Stimulated activated naive CD4-positive, alpha-beta T cell (primary cell): ENCODE data around the gene DSC1.
"Not testable (repeated sequence)": the region's sequence is repeated elsewhere in the genome, so short reads cannot be mapped to it uniquely, and the experiment has no call there.

ENCODE experiments used
- DNase-seq, 6 experiments: peaks; one replicate each; lab custom pipeline; 2025; lab: John Stamatoyannopoulos, UW

Gene DSC1

DNA sequence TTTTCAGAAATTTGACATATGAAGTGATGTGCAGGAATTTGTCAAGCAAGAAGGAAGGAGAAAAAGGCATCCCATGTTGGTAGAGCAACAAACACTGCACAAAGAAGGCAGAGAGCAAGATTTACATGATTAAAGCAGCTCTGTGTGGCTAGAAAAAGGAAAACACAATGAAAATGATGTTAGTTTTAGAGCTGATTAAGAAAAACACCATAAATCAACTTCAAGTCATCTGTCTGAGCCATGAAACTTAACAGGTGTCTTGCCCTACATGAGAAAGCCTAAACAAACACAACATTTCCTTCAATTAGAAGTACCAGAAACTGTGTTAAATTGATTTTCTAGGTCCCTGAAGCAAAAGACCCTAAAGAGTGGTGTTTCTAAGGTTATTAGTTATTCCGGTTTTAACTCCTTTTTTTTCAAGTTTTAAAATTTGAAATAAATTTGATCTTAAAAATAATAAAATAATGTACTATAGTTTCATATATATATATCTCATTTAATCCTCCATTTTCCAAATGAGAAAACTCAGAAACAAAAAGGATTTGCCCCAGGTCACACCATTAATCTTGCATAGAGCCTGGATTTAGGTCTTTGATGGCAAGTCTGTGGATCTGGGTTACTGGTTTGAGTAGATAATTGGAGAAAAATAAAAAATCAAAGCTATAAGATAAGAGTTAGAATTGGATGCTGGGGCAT is 8.6 kb upstream of the DSC1 start:
- DNase-seq, result no peak

DNA sequence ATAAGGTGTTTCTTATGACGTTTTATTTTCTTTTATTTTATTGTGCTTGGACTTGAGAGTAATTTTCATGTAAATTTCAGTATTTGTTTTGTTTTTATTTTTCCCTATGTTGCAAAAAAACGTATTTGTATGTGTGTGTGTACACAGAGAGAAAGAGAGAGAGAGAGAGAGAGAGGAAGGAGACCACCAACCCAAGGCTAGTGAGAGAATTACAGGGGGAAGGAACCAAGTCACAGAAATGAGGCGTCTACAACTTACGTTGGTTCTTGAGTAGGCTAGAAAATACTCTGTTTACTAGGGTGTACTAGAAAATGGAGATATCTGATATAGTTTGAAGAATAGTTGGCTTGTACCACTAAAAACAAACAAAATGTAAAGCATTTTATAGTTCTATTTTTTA is 7.7 kb upstream of the DSC1 start:
- no peak for DNase-seq

DNA sequence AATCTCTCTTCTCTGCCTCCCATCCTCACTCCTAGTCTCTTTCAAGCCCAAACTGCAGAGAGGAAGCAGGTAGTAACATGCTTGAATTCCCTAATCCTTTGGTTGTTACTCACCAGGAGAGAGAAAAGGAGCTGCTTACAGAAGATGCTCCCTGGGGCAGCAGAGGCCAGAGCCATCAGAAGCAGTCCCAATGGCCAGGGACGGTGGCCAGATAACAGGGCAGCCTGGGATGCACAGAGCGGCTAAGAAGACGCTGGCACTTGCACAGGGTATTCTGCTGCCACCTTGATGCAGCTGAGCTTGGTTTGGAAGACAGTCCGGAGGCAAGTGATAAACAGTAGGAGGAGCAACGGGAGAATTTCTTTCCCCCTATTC is 250 bp downstream of the DSC1 start:
- DNase-seq, result peak in 1 of 6 experiments; percentile 11

DNA sequence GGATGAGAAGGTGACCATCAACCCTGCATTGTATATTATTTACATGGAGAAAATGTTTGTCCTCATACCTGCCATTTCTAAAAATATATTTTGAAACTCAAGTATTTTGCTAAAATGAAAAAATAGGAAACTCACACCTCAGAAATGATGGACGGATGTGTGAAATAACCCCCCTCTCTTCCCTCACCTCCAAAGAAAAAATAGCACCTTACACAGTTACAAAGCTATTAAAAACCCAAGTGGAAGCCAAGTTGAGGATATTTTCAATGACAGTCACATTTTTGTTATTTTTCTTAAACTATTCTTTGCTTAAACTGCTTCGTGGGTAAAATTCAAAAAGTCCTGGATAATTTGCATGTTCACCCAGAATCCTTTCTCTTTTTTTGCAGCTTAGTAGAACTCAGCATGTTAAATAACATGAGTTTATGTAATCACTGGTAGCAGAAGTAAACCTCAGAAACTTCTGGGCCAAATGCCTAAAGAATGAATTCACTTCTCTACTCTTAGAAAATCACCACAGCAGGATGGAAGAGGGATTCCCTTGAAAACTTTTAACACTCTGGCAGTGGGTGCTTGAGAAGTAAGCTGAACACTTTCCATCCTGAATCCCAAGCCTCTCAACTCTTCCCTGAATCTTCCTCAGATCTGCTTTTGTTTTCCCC is 768 bp downstream of the DSC1 start:
- no peak for DNase-seq

DNA sequence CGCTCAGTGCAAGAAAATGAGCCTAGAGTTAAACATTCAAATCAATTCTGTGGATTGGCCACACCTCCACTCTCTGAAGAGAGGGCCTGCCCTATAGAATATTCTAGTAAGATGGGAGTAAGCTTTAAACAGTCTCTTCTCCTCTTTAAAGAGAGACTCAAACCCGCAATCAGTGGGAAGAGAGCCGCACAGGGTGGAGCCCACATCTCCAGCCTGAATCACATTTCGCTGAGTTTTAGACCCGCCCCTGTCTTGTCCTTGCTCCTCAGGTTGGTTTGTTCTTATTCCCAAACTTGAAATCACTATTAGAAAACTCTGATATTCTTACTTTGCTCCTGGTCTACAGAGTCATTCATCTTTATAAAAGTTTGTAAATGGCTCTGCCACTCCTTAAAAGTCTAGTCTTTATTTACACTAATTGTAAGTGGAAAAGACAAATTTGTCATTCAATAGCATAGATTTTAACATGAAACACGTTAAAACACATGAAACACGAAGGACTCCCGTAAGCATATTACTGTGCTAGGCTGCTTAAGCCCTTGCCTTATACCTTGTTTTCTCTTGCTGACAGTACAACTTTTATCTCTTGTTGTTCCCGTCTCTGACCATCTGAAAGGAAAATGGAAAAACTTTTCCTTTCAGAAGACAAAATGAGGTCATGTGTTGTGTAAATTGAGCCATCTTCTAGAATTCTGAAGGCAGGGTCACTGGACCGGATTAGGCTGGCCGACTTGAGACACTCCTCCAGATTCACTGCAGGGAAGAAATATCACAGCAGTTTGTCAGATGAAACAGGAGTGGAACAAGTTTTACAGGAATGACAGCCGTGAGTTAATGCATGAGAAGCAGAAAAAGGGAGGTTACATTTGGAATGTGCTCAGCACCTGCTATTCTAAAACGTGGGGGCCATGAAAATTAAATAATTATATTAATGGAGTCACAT is 5.6 kb downstream of the DSC1 start:
- DNase-seq, result no peak

DNA sequence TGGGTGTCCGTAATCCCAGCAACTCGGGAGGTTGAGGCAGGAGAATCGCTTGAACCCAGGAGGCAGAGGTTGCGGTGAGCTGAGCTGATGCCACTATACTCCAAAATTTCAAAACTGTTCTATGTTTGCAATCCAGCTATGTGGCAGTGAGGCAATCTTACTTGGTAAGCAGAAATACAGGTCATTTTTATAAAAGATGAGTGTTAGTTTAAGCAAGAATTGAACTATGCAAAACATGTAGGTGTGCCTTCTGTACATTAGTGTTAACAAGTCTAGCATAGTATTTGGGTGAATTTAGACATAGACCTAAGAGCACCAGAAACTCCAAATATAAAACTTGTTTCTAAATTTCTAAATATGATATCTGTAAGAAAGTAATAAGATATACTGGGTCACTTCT is 7.2 kb downstream of the DSC1 start:
- DNase-seq, result no peak

DNA sequence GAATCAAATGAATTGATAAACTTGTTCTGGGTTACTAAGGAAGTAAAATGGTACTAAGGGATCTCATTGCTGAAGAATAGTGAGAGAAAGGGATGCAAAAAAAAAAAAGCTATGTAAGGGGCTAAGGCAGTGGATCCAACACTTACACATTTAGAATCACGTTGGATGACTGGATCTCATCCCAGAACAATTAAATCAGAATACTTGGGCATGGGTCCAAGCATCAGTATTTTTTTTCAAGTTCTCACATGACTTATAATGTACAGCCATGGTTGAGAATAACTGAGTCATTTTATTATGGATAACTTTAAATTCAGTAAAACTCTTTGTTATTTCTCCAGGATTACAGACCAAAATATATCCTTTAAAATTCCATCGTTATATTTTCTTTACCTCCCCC is 8.5 kb downstream of the DSC1 start:
- DNase-seq, result no peak

DNA sequence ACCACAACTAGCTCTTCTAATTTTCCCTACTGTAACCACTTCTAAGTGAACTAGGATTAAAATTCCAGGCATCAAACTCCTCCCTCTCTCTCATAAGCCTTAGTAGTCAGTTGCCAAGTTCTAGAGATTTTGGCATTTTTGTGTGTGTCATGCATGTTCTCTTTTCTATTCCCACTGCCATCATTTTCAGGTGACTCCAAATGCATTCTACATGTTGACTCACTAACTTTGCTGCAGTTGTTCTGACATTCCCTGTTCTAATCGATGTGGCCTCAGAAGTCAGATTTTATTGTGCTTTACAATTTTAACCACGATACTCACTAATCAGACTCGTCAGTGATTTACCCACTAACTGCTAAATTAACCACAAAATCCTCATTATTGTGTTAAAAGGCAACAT is 13.3 kb downstream of the DSC1 start:
- no peak for DNase-seq

DNA sequence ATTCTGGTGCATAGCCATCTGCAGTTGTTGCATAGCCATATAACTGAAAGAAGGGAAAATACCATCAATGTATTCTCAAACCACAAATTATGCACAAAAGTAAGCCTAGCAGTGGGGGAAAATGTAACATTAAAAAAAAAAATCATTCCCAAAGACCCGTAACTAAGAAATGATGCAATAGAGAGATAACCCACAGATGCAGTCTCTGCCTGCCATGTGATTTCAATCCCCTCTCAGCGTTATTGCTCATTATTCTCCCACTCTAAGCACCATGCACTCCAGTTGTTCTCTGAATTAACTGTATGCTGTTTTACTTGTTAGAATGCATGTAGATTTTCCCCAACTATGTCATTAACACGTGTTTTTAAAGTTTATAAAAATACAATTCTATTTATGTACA is 14.1 kb downstream of the DSC1 start:
- no peak for DNase-seq

DNA sequence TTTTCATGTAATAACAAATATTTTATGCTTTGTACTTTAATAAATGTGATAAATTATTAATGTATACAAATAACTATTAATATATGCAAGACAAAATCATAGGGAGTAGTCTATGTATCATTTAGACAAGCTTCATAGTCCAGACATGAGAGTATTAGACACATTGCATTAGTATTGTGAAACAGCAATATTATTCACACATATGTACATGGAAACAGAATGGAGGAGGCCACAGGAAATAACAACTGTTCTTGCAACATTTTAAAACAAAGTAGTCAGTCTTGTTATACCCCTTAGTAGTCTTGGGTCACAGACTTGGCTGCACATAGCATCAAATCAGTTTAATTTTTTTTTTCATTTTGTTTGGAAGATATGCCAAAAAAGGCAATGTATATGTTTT is 15.8 kb downstream of the DSC1 start:
- no peak for DNase-seq

DNA sequence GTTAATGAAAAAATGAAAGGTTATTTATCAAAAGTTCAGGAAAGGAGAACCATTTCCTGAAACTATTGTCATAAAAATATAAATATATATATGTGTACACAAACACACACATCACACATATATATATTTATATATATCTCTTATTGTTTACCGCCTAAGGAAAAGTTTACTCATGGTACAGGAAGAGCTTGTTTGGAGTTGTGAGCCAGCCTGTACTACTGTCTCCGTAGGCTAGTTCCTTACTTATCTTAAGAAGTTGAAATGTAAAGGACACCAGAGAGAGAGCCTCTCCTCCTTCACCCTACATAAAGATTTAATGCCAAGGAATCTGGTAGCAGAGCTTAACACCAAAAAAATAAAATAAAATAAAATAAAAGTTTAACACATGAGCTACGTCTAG is 19.6 kb downstream of the DSC1 start:
- DNase-seq, result no peak

DNA sequence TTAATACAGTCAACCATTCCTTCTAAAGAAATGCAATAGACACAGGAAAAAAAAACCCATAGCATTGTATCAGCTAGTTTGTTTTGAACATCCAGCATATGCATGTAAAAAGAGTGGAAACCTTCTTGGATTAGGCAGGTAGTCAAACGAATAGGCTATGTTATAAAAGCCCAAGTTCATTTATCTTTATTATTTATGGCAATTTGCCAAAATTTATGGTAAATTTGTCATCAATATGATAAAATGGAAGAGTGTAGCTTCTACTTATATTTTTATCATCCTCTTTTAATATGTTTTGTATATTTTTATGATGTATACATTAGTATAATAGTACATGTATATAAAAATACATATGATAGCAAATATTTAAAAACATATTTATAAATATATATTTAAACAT is 23.9 kb downstream of the DSC1 start:
- DNase-seq, result no peak

DNA sequence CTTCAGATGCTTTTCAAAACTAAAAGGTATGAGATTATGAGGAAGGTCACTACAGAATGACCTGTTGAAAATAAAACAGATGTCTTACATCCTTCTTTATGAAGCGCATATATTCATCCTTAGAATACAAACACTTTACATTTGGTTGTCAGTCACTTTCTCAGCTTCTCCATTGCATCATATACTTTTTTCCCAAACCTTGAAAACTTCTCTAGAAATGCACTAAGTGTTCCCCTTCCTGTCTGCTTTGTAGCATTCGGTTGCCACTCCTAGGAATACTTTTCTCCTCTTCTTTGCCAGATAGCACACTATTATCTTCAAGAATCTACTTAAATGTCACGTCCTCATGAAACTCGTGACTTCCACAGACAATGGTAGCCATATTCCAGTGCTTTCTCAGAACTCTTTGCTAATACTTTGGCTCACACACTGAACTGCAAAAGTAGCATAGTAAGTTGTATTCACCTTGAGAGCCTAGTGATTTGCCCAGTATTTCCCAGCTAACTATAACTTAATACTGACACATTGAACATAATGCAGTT is 27.6 kb downstream of the DSC1 start:
- no peak for DNase-seq

DNA sequence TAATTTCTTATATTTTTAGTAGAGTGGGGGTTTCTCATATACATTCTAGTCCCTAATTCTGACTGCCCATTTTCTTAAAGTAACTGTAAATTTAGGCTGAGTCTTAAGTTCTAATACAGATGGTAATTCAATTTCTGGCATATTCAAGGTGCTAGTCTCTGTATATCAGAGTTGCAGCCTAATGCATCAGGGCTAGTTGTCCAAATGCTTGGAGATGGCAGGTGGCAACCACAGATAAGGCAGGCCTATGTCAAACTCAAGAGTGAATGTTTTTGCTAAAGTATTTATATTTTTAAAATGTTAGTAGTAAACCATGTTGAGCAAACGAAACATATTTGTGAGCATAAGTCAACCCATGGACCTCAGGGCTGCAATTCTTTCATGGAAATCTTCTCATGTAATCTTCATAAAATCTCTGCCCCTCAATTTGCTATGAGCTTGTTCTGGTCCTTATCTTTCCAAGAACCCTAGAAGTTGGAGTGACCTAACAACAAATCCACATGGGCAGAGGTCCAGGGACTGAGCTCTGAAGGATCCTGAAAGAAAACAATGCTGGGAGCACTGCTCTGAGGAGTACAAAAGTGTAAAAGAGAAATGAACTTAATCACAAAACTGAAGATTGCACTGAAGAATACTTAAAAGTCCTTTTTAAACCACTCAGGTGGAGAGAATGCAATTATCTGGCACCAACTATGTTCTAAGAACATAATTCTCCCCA is 33.1 kb downstream of the DSC1 start:
- no peak for DNase-seq

DNA sequence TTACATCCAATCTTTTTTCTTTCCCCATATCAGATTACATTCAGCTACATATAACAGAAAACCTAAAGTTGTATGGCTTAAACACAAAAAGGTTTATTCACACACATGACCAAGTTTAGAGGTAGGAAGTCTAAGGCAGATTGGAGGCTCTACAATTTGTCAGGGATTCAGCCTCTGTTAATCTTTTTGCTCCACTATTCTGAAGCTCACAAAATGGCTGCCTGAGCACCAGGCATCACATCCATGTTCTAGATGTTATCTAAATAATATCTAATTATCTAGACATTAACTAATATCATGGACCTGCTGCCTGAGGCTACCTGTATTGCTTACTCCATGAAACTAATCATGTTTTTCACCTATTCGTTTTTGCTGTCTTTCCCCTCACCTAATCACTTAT is 36.8 kb downstream of the DSC1 start:
- DNase-seq, result no peak

DNA sequence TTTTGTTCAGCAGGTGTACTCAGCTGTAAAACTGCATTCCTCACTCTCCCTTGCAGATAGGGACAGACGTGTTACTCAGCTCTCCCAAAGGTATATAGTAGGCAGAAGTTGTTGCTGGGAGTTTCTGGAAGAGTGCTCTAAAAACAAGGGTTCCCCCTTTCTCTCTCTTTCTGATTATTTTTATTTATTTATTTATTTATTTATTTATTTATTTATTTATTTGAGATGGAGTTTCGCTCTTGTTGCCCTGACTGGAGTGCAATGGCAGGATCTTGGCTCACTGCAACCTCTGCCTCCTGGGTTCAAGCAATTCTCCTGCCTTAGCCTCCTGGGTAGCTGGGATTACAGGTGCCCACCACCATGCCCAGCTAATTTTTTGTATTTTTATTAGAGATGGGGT is 39.5 kb downstream of the DSC1 start:
- DNase-seq, result not testable (repeated sequence)

DNA sequence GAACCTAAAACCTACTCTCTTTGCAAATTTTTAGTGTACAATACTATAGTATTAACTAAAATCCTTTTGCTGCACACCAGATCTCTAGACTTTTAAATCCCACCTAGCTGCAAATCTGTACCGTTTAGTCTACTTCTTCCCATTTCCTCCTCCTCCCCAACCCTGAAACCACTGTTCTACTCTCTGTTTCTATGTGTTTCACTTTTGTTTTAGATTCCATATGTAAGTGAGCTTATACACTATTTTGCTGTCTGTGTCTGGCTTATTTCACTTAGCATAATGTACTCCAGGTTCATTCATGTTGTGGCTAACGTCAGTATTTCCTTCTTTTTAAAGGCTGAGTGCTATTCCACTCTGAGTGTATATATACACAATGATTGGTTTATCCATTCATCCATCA is 42.1 kb downstream of the DSC1 start:
- DNase-seq, result no peak

DNA sequence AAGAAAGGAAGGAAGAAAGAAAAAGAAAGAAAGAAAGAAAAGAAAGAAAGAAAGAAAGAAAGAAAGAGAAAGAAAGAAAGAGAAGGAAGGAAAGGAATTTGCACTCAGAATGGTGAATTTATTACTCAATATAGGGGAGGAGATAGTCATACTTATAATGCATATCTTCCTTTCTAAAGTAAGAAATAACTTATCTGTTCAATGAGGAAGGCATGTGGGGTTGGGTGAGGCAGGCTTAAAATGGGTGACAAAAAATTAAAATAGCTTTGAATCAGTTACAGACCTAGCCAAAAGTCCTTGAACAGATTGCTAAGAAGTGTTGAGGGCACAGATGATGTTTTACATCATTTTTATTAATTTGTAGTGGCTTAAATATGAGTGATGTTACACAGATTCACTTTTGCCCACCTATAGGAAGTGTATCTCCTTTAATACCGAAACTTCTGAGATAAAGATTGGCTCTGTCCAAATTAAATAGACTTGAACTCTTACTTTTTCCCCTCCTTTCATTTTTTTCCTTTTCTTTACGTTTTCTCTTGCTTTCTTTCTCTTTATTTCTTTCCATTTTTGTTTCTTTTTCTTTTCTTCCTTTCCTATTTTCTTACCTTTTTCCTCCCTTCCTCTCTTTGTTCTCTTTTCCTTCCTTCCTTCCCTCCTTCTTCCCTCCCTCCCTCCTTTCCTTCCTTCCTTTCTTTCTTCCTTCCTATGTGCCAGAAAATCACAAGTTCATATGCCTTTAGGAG is 45.6 kb downstream of the DSC1 start:
- DNase-seq, result no peak

DNA sequence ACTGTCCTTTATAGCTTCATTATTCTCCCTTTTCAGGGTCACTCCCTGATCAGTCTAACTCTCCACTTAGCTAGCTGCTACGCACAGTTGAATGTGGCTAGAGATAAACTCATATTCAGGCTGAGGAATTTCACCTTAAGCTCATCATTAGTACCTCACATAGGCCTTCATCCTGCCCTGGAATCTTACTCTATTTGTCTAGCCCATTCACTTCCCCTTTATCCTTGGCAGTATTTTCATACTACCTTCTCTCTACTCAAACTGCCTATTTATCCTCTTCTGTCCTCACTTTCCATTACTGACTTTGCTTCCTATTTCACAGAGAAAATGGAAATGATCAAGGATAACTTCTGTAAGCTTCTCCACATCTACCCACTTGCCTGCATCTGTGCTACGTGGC is 49.9 kb downstream of the DSC1 start:
- DNase-seq, result no peak

DNA sequence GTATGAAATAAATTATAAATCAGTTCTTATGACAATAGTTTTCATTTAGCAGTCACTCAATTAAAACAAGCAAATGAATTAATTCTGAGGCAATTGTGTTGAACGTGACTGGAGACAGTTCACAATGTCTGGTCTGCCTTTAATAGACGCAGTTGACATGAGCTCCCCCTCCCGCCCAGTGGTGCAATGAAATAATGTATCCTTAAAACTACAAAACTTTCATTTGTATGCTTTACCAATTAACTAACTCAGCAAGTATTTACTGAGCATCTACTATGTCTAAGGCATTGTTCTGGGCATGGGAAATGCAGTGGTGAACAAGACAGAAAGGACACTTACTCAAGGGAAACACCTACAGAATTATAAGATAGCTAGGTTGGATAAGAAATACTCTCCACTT is 56.9 kb downstream of the DSC1 start:
- no peak for DNase-seq

DNA sequence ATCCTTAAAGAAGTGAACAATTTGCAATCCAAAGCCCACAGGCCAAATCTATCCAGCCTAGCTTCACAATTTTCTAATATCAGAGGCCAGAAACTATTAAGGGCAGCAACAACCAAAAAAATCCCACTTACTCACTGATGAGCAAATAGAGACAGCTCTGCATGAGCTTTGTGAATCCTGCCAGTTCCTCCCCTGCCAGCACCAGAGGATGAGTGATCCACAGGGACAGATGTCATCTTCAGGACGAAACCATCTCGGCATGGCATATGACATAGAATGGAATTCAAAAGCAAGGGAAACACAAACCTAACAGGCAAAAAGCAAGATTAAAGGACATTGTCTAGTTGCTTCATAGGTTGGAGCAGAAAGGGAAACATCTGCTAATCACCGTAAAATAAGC is 58.2 kb downstream of the DSC1 start:
- DNase-seq, result no peak
